ENCODE results near the gene ODAPH.

Gene ODAPH

GRCh38 chr4:75545526-75545925, 10.3 kb upstream of the ODAPH start:
- no peak for DNase-seq

GRCh38 chr4:75547647-75548387, 8.0 kb upstream of the ODAPH start:
- no peak for DNase-seq

- no peak for DNase-seq
Observed at GRCh38 chr4:75549019-75549418, 6.8 kb upstream of the ODAPH start.

- DNase-seq = no peak
Observed at GRCh38 chr4:75552452-75552851, 3.4 kb upstream of the ODAPH start.

GRCh38 chr4:75557696-75558095, 1.8 kb downstream of the ODAPH start:
- DNase-seq = no peak

GRCh38 chr4:75561789-75562188, 5.9 kb downstream of the ODAPH start:
- no peak for DNase-seq

- DNase-seq = no peak
Observed at GRCh38 chr4:75564023-75564422, 8.2 kb downstream of the ODAPH start.

GRCh38 chr4:75565481-75565880, 9.6 kb downstream of the ODAPH start:
- no peak for DNase-seq

- DNase-seq = no peak
Observed at GRCh38 chr4:75566911-75567310, 11.0 kb downstream of the ODAPH start.

- no peak for DNase-seq
Observed at GRCh38 chr4:75567725-75568124, 11.9 kb downstream of the ODAPH start.

GRCh38 chr4:75584067-75584466, 28.2 kb downstream of the ODAPH start:
- no peak for DNase-seq

- no peak for DNase-seq
Observed at GRCh38 chr4:75593393-75593792, 37.5 kb downstream of the ODAPH start.

GRCh38 chr4:75596061-75596460, 40.2 kb downstream of the ODAPH start:
- no peak for DNase-seq

- no peak for DNase-seq
Observed at GRCh38 chr4:75598390-75598789, 42.5 kb downstream of the ODAPH start.

GRCh38 chr4:75599647-75600046, 43.8 kb downstream of the ODAPH start:
- no peak for DNase-seq

GRCh38 chr4:75605928-75606327, 50.1 kb downstream of the ODAPH start:
- no peak for DNase-seq

GRCh38 chr4:75612306-75612705, 56.4 kb downstream of the ODAPH start:
- DNase-seq = no peak

Measured in DMS 273 treated with DMSO at 0.1 percent for 48 hours (cell line).